HG03108 (cell line): ENCODE results near the gene CYP3A7.
"Not testable (repeated sequence)": the region's sequence is repeated elsewhere in the genome, so short reads cannot be mapped to it uniquely, and the experiment has no call there.

Experiments
- ATAC-seq: cut with Tn5 transposase; IDR thresholded peaks from one replicate; pipeline ENCODE4 v1.9.1; 2021; ENCODE audit warnings: moderate library complexity; ENCODE audit not compliant: unreplicated experiment

CYP3A7 gene

GRCh38 chr7:99734987-99735386 is at the start of gene CYP3A7:
Gene CYP3A7, minus strand, starts transcription at chr7:99735196. Its CDS starts 103 bp downstream, at chr7:99735093.
- ATAC-seq: no peak

GRCh38 chr7:99784007-99784406 is 49.0 kb upstream of the CYP3A7 start, which contains the start of gene CYP3A4:
Gene CYP3A4, minus strand, starts transcription at chr7:99784184. Its CDS starts 103 bp downstream, at chr7:99784081.
- no peak for ATAC-seq

DNA sequence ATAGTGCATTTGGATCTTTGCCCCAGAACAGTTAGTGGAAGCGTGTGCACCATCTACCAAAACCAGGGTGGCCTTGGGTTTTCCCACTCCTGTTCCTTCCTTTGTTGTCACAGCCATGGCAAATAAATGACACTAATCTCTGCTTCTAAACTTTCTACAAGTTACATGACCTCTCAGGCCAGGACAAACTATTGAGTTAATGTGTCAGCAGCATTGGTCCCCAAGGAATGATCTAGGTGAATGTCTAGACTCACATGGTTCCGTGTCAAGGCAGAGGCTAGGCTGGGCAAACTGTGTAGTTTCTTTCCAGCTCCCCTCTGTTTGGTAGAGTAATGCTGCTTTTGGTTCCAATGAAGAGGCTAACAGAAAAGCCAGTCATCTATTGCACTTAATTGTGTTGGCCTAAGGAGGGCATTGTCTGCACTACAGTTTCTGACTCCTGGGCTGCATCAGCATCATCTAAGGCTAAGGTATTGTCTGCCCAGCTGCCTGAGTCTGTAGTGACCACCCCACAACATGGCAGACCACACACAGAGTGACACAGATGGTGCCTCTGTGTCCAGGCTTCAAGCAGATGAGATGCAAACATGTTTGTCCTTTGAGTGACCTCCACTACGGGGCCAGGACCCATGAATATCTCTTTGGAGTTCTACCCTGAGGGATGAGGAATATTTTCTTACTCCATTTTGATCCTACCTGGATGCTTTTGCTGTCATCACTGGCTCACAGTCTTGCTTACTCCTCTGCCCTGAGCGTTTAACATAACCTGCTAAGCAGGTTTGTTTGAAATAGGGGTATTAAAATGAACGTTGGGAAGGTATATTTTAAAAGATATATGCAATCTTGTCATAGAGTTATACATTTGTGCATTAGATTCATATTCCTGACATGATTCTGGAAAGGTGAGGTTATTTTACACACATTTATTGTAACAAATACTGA is 47.3 kb upstream of the CYP3A7 start:
- ATAC-seq: no peak

- ATAC-seq: no peak
These were observed 45.6 kb upstream of the CYP3A7 start for GRCh38 chr7:99780588-99780987.

GRCh38 chr7:99779949-99780348 is 45.0 kb upstream of the CYP3A7 start:
- ATAC-seq: no peak

- no peak for ATAC-seq
These were observed 43.9 kb upstream of the CYP3A7 start for GRCh38 chr7:99778880-99779279.

DNA sequence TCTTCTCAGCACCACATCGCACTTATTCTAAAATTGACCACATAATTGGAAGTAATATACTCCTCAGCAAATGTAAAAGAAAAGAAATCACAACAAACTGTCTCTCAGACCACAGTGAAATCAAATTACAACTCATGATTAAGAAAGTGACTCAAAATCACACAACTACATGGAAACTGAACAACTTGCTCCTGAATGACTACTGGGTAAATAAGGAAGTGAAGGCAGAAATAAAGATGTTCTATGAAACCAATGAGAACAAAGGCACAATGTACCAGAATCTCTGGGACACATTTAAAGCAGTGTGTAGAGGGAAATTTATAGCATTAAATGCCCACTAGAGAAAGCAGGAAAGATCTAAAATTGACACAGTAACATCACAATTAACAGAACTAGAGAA is 38.4 kb upstream of the CYP3A7 start:
- not testable (repeated sequence) for ATAC-seq

DNA sequence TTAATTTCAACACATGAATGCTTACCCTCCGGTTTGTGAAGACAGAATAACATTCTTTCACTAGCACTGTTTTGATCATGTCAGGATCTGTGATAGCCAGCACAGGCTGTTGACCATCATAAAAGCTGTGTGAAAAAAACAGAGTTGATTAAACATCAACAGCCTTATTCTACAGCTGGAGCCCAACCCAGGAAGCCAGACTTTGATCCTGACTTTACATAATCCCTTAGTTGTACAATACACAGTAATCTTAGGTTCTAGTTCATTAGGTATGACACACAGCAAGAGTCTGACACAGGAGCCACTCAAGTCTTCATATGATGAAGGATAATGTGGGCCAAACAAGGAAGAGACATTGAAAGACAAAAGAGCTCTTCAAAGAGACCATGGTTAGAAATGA is 37.6 kb upstream of the CYP3A7 start:
- ATAC-seq: no peak

GRCh38 chr7:99769494-99769893 is 34.5 kb upstream of the CYP3A7 start:
- not testable (repeated sequence) for ATAC-seq

DNA sequence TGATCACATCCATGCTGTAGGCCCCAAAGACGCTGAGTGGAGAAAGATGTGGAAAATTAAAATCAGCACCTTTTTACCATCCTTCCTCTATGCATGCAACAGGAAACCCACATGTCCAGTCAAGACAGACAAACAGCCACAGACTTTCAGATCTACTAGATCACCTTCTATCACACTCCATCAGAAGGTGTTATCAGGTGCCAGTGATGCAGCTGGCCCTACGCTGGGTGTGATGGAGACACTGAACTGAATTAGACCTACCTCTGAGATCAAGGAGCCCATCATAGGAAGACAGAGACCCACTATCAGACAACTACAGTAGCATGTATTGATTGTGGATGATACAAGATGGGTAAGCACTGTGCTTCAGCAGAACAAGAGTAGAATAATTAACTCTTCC is 33.5 kb upstream of the CYP3A7 start:
- no peak for ATAC-seq

- ATAC-seq: peak; percentile 82
These were observed 32.7 kb upstream of the CYP3A7 start for GRCh38 chr7:99767662-99768061.

DNA sequence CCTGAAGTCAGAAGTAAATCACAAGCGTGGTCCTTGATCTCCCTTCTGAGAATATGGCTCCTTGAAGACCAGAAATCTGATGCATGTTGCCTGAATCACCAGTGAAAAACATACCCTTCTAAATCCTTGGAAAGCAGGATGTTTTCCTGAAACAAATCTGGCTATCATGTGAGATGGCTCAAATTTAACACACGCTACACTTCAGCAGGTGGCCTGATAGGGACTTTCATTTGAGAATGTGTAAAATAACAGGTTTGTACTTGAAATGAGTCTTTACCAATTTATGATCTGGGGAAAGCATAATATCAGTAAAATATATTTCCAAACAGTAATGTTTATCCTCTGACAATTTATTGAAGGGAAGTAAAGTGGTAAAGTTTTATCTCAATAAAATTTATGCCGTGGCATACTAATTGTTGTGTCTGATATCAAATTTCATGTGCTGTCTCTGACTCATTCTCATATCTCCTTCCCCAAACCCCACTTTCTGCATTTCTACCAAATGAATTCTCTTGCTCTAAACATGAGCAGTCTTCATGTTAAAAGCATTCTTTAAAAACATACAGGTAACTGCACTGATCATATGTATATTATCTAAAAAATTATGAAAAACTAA is 31.6 kb upstream of the CYP3A7 start:
- ATAC-seq: no peak

- no peak for ATAC-seq
These were observed 29.5 kb upstream of the CYP3A7 start for GRCh38 chr7:99764478-99764877.

GRCh38 chr7:99762680-99763327 is 27.8 kb upstream of the CYP3A7 start:
- ATAC-seq: no peak

GRCh38 chr7:99755085-99755484 is 20.1 kb upstream of the CYP3A7 start:
- no peak for ATAC-seq

DNA sequence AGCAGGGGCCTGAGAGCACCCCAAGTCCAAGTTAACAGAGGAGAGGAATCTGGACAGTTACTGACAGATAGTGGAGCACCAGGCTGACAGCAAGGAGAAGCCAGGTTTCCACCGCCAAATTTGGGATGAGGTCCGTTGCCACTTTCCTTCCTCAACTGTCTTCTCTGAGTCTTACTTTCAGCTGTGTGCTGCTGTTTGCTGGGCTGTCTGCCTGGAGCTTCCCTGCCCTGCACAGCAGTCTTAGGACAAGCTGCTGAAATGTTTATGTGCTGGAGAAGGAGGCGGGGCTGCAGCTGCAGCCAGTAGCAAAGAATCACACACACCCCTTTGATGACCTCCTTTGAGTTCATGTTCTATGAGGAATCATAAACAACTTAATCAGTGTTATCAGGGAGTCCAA is 17.4 kb upstream of the CYP3A7 start:
- no peak for ATAC-seq

- ATAC-seq: not testable (repeated sequence)
These were observed 16.5 kb upstream of the CYP3A7 start for GRCh38 chr7:99751322-99752052.

- ATAC-seq: no peak
These were observed 14.0 kb upstream of the CYP3A7 start for GRCh38 chr7:99748846-99749579.

DNA sequence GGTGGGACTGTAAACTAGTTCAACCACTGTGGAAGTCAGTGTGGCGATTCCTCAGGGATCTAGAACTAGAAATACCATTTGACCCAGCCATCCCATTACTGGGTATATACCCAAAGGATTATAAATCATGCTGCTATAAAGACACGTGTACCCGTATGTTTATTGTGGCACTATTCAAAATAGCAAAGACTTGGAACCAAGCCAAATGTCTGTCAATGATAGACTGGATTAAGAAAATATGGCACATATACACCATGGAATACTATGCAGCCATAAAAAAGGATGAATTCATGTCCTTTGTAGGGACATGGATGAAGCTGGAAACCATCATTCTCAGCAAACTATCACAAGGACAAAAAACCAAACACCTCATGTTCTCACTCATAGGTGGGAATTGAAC is 11.9 kb upstream of the CYP3A7 start:
- ATAC-seq: not testable (repeated sequence)

- not testable (repeated sequence) for ATAC-seq
These were observed 10.4 kb upstream of the CYP3A7 start for GRCh38 chr7:99745395-99745794.
